GM10266 (cell line): ENCODE measurements around the gene UACA.

ENCODE experiments used
- DNase-seq: peaks from one replicate; pipeline ENCODE4 v3.0.0; 2012; ENCODE audit errors: extremely low spot score
- TF ChIP-seq, protein P1 (sequence below): IDR thresholded peaks from 2 replicates; pipeline ENCODE4 v1.5.1; 2012; ENCODE audit warnings: mild to moderate bottlenecking, low read depth; ENCODE audit not compliant: control insufficient read depth, insufficient read depth; ENCODE audit errors: missing control alignments

Gene UACA

GRCh38 chr15:70792171-70792573 is 28.8 kb upstream of the UACA start:
- DNase-seq: no peak
- TF ChIP-seq, protein P1, sequence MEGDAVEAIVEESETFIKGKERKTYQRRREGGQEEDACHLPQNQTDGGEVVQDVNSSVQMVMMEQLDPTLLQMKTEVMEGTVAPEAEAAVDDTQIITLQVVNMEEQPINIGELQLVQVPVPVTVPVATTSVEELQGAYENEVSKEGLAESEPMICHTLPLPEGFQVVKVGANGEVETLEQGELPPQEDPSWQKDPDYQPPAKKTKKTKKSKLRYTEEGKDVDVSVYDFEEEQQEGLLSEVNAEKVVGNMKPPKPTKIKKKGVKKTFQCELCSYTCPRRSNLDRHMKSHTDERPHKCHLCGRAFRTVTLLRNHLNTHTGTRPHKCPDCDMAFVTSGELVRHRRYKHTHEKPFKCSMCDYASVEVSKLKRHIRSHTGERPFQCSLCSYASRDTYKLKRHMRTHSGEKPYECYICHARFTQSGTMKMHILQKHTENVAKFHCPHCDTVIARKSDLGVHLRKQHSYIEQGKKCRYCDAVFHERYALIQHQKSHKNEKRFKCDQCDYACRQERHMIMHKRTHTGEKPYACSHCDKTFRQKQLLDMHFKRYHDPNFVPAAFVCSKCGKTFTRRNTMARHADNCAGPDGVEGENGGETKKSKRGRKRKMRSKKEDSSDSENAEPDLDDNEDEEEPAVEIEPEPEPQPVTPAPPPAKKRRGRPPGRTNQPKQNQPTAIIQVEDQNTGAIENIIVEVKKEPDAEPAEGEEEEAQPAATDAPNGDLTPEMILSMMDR: no peak

GRCh38 chr15:70791259-70791658 is 27.9 kb upstream of the UACA start:
- no peak for DNase-seq
- TF ChIP-seq, protein P1: no peak

- TF ChIP-seq, protein P1: no peak
- no peak for DNase-seq
Measured at GRCh38 chr15:70789213-70789612, 25.9 kb upstream of the UACA start.

GRCh38 chr15:70788114-70789049 is 25.0 kb upstream of the UACA start:
- no peak for DNase-seq
- TF ChIP-seq, protein P1: no peak

DNA sequence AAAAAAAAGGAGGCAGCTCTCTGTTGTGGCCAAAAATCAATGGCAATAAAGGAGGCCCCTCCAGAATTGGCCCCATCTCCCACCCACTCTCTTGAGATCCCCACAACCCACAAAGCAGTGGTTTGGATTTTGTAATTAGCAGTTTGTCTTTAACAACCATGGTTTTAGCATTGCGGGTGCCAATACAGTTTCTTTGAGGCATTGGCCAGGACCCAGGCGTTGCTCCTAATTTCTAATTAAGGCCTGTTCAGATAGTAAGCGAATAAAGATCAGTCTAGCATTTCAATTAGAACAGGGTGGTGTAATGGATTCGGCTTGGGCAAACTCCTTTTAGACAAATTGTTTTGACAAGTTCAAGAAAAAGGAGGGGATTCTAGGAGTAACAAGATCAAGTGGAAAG is 23.6 kb upstream of the UACA start:
- TF ChIP-seq, protein P1: no peak
- DNase-seq: no peak

DNA sequence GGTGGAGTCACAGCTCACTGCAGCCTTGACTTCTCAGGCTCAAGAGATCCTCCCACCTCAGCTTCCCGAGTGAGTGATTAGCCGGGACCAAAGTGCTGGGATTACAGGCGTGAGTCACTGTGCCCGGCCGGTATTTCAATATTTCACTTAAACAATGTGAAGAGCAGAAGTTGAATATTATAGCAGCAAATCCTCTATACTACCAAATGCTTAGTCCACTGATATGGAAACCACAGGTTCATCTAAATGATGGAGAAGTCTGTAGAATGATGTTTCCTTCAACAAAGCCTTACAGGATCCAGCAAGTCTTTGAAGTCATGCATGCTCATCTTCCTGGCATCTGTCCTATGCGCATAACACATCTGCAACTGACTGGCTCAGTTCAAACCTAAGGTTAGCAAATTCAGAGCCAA is 20.3 kb upstream of the UACA start:
- TF ChIP-seq, protein P1: no peak
- DNase-seq: no peak

DNA sequence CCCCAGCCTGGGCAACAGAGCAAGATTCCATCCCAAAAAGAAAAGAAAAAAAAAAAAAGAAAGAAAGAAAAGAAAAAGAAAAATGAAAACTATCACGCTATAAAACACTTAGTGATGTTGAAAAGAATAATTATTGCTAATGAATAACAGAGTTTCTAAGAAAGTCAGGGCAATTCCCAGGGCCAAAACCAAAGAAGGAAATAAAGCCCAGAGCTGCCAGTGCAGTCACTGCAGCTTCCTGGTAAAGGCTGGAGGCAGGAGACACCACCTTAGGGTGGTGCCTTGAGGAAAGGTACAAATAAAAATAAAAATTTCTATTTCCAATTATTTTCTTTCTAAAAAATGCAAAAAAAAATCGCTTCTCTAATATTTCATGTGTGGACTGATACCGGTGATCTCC is 19.7 kb upstream of the UACA start:
- DNase-seq: no peak
- TF ChIP-seq, protein P1: no peak
